ENCODE data around the gene GBX1. TPM values are rescaled to one million over a fixed set of nuclear protein-coding genes. Genes with fewer than 3 reads are reported as not detected.

Gene GBX1
- total RNA-seq = not detected

- peaks cover 15 to 26% (median 21%) of the 10 kb centered on the region in 4 donors for H3K4me1 ChIP-seq
- TF ChIP-seq, protein P1, sequence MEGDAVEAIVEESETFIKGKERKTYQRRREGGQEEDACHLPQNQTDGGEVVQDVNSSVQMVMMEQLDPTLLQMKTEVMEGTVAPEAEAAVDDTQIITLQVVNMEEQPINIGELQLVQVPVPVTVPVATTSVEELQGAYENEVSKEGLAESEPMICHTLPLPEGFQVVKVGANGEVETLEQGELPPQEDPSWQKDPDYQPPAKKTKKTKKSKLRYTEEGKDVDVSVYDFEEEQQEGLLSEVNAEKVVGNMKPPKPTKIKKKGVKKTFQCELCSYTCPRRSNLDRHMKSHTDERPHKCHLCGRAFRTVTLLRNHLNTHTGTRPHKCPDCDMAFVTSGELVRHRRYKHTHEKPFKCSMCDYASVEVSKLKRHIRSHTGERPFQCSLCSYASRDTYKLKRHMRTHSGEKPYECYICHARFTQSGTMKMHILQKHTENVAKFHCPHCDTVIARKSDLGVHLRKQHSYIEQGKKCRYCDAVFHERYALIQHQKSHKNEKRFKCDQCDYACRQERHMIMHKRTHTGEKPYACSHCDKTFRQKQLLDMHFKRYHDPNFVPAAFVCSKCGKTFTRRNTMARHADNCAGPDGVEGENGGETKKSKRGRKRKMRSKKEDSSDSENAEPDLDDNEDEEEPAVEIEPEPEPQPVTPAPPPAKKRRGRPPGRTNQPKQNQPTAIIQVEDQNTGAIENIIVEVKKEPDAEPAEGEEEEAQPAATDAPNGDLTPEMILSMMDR (IDR thresholded peaks at IDR 0.05) = peak in 1 of 3 experiments; percentile 21
- TF ChIP-seq POLR2A (IDR thresholded peaks at IDR 0.05; ENCODE audit: low read depth) = no peak
- WGBS = no CpG with 5 or more reads among the region's 101 CpGs
- H3K27ac ChIP-seq (replicated peaks in 1 of 4) = no peak within 1 kb of the TSS
- no peaks in the 10 kb centered on the region for H3K9me3 ChIP-seq
- intact Hi-C loops (cut with DNase I) = no loop called here
- peak within 1 kb of the TSS; percentile 53 to 61 (median 56) for H3K4me3 ChIP-seq
- no peak for DNase-seq (ENCODE audit: extremely low spot score)
- H3K27me3 ChIP-seq = peaks cover 8 to 82% (median 35%) of the 10 kb centered on the region in 4 donors
- no peaks in the 10 kb centered on the region for H3K36me3 ChIP-seq
Observed at GRCh38 chr7:151167197-151167961, at the start of gene GBX1. Gene GBX1 (minus strand): TSS chr7:151167694. CDS start chr7:151167548, 146 bp downstream.

- Histone ChIP-seq H3K27me3 (no peaks in the 10 kb centered on the region), H3K36me3 (peaks cover 66 to 87% (median 84%) of the 10 kb centered on the region in 4 donors), H3K9me3 (no peaks in the 10 kb centered on the region), H3K4me1 (no peaks in the 10 kb centered on the region), H3K27ac (replicated peaks in 1 of 4) (no peak overlapping the region), H3K4me3 (no peak overlapping the region)
- WGBS = 96% methylated on average over 5 of the region's 5 CpGs
- intact Hi-C loops (cut with DNase I) = no loop called here
- DNase-seq (ENCODE audit: extremely low spot score) = no peak
- TF ChIP-seq EP300 (IDR thresholded peaks at IDR 0.05) = no peak
- TF ChIP-seq, protein P1 (IDR thresholded peaks at IDR 0.05) = no peak
- TF ChIP-seq POLR2AphosphoS5 (IDR thresholded peaks at IDR 0.05) = no peak
- no peak for TF ChIP-seq POLR2A (IDR thresholded peaks at IDR 0.05; ENCODE audit: low read depth)
Observed at GRCh38 chr7:151215396-151215795, 47.9 kb upstream of the GBX1 start.

- no peak overlapping the region for H3K4me3 ChIP-seq
- H3K27me3 ChIP-seq = no peaks in the 10 kb centered on the region
- H3K4me1 ChIP-seq = no peaks in the 10 kb centered on the region
- no peaks in the 10 kb centered on the region for H3K9me3 ChIP-seq
- no peak for TF ChIP-seq POLR2AphosphoS5 (IDR thresholded peaks at IDR 0.05)
- no peak for TF ChIP-seq EP300 (IDR thresholded peaks at IDR 0.05)
- TF ChIP-seq, protein P1 (IDR thresholded peaks at IDR 0.05) = no peak
- TF ChIP-seq POLR2A (IDR thresholded peaks at IDR 0.05; ENCODE audit: low read depth) = no peak
- intact Hi-C loops (cut with DNase I) = no loop called here
- 63% methylated on average over 3 of the region's 3 CpGs for WGBS
- peaks cover 57 to 72% (median 68%) of the 10 kb centered on the region in 4 donors for H3K36me3 ChIP-seq
- no peak overlapping the region for H3K27ac ChIP-seq (replicated peaks in 1 of 4)
- DNase-seq (ENCODE audit: extremely low spot score) = no peak
Observed at GRCh38 chr7:151213826-151214225, 46.3 kb upstream of the GBX1 start.

DNA sequence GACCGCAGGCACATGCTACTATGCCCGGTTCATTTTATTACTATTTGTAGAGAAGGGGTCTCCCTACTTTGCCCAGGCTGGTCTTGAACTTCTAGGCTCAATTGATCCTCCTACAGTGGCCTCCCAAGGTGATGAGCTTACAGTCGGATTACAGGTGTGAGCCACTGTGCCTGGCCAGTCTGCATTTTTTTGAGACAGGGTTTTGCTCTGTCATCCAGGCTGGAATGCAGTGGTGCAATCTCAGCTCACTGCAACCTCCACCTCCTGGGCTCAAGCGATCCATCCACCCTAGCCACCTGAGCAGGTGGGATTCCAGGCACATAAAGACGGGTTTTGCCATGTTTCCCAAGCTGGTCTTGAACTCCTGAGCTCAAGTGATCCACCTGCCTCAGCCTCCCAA lies 45.1 kb upstream of the GBX1 start:
- no peaks in the 10 kb centered on the region for H3K4me1 ChIP-seq
- intact Hi-C loops (cut with DNase I) = no loop called here
- WGBS = 91% methylated on average over 4 of the region's 5 CpGs
- H3K4me3 ChIP-seq = no peak overlapping the region
- H3K27me3 ChIP-seq = peaks cover 0 to 3% (median 0%) of the 10 kb centered on the region in 4 donors
- H3K9me3 ChIP-seq = no peaks in the 10 kb centered on the region
- TF ChIP-seq, protein P1 (IDR thresholded peaks at IDR 0.05) = no peak
- TF ChIP-seq POLR2A (IDR thresholded peaks at IDR 0.05; ENCODE audit: low read depth) (no peak), EP300 (IDR thresholded peaks at IDR 0.05) (no peak), POLR2AphosphoS5 (IDR thresholded peaks at IDR 0.05) (no peak)
- DNase-seq (ENCODE audit: extremely low spot score) = no peak
- peaks cover 45 to 60% (median 56%) of the 10 kb centered on the region in 4 donors for H3K36me3 ChIP-seq
- H3K27ac ChIP-seq (replicated peaks in 1 of 4) = no peak overlapping the region

Measured in esophagus muscularis mucosa (tissue), 4 donors.